Measurements from ENCODE around the gene RAB11FIP3.

- TF ChIP-seq ZNF318 (IDR thresholded peaks at IDR 0.05; ENCODE audit: borderline replicate concordance in 1 of 2, low read depth in 1 of 2) (no peak), MYC (IDR thresholded peaks at IDR 0.05; ENCODE audit: low read depth, low read length) (no peak), MYC (CRISPR knock-in tag; IDR thresholded peaks at IDR 0.05; ENCODE audit: borderline replicate concordance, low read depth) (no peak), CTCF (IDR thresholded peaks at IDR 0.05 in 2 of 3, conservative IDR thresholded peaks at IDR 0.05 in 1 of 3; ENCODE audit: insufficient read depth in 2 of 3, low read depth in 1 of 3, low read length in 3 of 3) (no peak), EZH2 (IDR thresholded peaks at IDR 0.05; ENCODE audit: borderline replicate concordance, low read depth, low read length) (no peak), RAD21 (CRISPR knock-in tag; conservative IDR thresholded peaks at IDR 0.05 in 1 of 2, IDR thresholded peaks at IDR 0.05 in 1 of 2) (no peak), SIN3A (IDR thresholded peaks at IDR 0.05; ENCODE audit: borderline replicate concordance in 2 of 2, control insufficient read depth in 1 of 2, low read depth in 2 of 2, low read length in 2 of 2) (no peak), GABPA (tag; conservative IDR thresholded peaks at IDR 0.05; ENCODE audit: low read depth) (no peak), REST (IDR thresholded peaks at IDR 0.05; ENCODE audit: borderline replicate concordance) (no peak), REST (CRISPR knock-in tag; IDR thresholded peaks at IDR 0.05; ENCODE audit: low read depth) (no peak), HINFP (tag; conservative IDR thresholded peaks at IDR 0.05; ENCODE audit: low read depth) (no peak), SRSF1 (IDR thresholded peaks at IDR 0.05; ENCODE audit: low read depth, low read length) (no peak), POLR2AphosphoS5 (IDR thresholded peaks at IDR 0.05; ENCODE audit: control insufficient read depth, insufficient read depth, low read depth, low read length) (no peak)
- TF ChIP-seq, protein P1, sequence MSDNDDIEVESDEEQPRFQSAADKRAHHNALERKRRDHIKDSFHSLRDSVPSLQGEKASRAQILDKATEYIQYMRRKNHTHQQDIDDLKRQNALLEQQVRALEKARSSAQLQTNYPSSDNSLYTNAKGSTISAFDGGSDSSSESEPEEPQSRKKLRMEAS (CRISPR knock-in tag; IDR thresholded peaks at IDR 0.05): no peak
Measured at GRCh38 chr16:520847-521246, 95.4 kb downstream of the RAB11FIP3 start.

Measured in K562 (cell line).